RWPE2 (cell line): ENCODE results near the gene LMBR1.

Source experiments
- ATAC-seq: fragments of 200-7000 bp; cut with Tn5 transposase; 3 replicates; pipeline ENCODE4 v1.9.1; 2021; ENCODE audit warnings: low read depth
- DNase-seq: peaks from one replicate; pipeline ENCODE4 v3.0.0-alpha.2; 2020; ENCODE audit warnings: low spot score
- H3K27ac ChIP-seq: fragments of 450-650 bp; 2 replicates; pipeline ENCODE4 v1.5.1; 2017; ENCODE audit warnings: mild to moderate bottlenecking; ENCODE audit not compliant: poor library complexity, severe bottlenecking
- H3K27me3 ChIP-seq: fragments of 250-450 bp; sonication (Bioruptor Pico); 2 replicates; pipeline ENCODE4 v1.5.1; 2021; ENCODE audit warnings: mild to moderate bottlenecking, moderate library complexity; ENCODE audit not compliant: insufficient read depth, poor library complexity, severe bottlenecking
- H3K36me3 ChIP-seq: fragments of 250-450 bp; sonication (Bioruptor Pico); 2 replicates; pipeline ENCODE4 v1.5.1; 2020; ENCODE audit warnings: low read depth, mild to moderate bottlenecking, moderate library complexity
- H3K4me1 ChIP-seq: fragments of 250-450 bp; sonication (Bioruptor Pico); 2 replicates; pipeline ENCODE4 v1.5.1; 2021; ENCODE audit warnings: mild to moderate bottlenecking, moderate library complexity; ENCODE audit not compliant: insufficient read depth, poor library complexity, severe bottlenecking
- H3K4me3 ChIP-seq: fragments of 250-450 bp; sonication (Bioruptor Pico); 2 replicates; pipeline ENCODE4 v1.5.1; 2021; ENCODE audit warnings: mild to moderate bottlenecking, moderate library complexity; ENCODE audit not compliant: severe bottlenecking
- H3K9me3 ChIP-seq: fragments of 250-450 bp; sonication (Bioruptor Pico); 2 replicates; pipeline ENCODE4 v1.5.1; 2021; ENCODE audit warnings: mild to moderate bottlenecking, moderate library complexity; ENCODE audit not compliant: severe bottlenecking
- CTCF ChIP-seq: fragments of 450-650 bp; IDR thresholded peaks from one replicate; pipeline ENCODE4 v1.5.1; 2017; ENCODE audit warnings: mild to moderate bottlenecking, moderate library complexity; ENCODE audit not compliant: poor library complexity, severe bottlenecking

LMBR1 gene

GRCh38 chr7:156783864-156784263, 109.1 kb downstream of the LMBR1 start:
- no peaks in the 10 kb centered on the region for H3K36me3 ChIP-seq
- H3K4me3 ChIP-seq = no peak overlapping the region
- no peaks in the 10 kb centered on the region for H3K9me3 ChIP-seq
- ATAC-seq (no peak), DNase-seq (no peak)
- no peak for TF ChIP-seq CTCF
- H3K27ac ChIP-seq = no peak overlapping the region
- no peaks in the 10 kb centered on the region for H3K4me1 ChIP-seq
- H3K27me3 ChIP-seq = no peaks in the 10 kb centered on the region

GRCh38 chr7:156781972-156782371, 111.0 kb downstream of the LMBR1 start:
- Histone ChIP-seq H3K4me1 (no peaks in the 10 kb centered on the region), H3K27me3 (no peaks in the 10 kb centered on the region), H3K27ac (no peak overlapping the region), H3K4me3 (no peak overlapping the region), H3K9me3 (no peaks in the 10 kb centered on the region), H3K36me3 (no peaks in the 10 kb centered on the region)
- ATAC-seq (no peak), DNase-seq (no peak)
- TF ChIP-seq CTCF = no peak

GRCh38 chr7:156780724-156781455, 112.1 kb downstream of the LMBR1 start:
- Histone ChIP-seq H3K9me3 (no peaks in the 10 kb centered on the region), H3K4me1 (no peaks in the 10 kb centered on the region), H3K27me3 (no peaks in the 10 kb centered on the region), H3K4me3 (no peak overlapping the region), H3K27ac (no peak overlapping the region), H3K36me3 (no peaks in the 10 kb centered on the region)
- no peak for ATAC-seq
- no peak for DNase-seq
- TF ChIP-seq CTCF = no peak

- ATAC-seq = no peak
- no peak overlapping the region for H3K27ac ChIP-seq
- no peak for DNase-seq
- H3K4me3 ChIP-seq = no peak overlapping the region
- no peaks in the 10 kb centered on the region for H3K27me3 ChIP-seq
- no peaks in the 10 kb centered on the region for H3K4me1 ChIP-seq
- TF ChIP-seq CTCF = no peak
- no peaks in the 10 kb centered on the region for H3K36me3 ChIP-seq
- H3K9me3 ChIP-seq = no peaks in the 10 kb centered on the region
Measured at GRCh38 chr7:156778668-156779067, 114.3 kb downstream of the LMBR1 start.

- no peaks in the 10 kb centered on the region for H3K27me3 ChIP-seq
- TF ChIP-seq CTCF = peak; percentile 15
- DNase-seq (no peak), ATAC-seq (no peak)
- H3K27ac ChIP-seq = no peak overlapping the region
- H3K36me3 ChIP-seq = no peaks in the 10 kb centered on the region
- H3K9me3 ChIP-seq = no peaks in the 10 kb centered on the region
- no peaks in the 10 kb centered on the region for H3K4me1 ChIP-seq
- H3K4me3 ChIP-seq = no peak overlapping the region
Measured at GRCh38 chr7:156778201-156778600, 114.8 kb downstream of the LMBR1 start.
